Activated CD8-positive, alpha-beta memory T cell treated with anti-CD3 and anti-CD28 coated beads, Interleukin-2, amount 50 U/mL, for 4 hours (primary cell): Measurements from ENCODE around the gene S100A13.
"Not testable (repeated sequence)": the region's sequence is repeated elsewhere in the genome, so short reads cannot be mapped to it uniquely, and the experiment has no call there.

ENCODE experiments used
- DNase-seq: peaks from one replicate; pipeline ENCODE4 v3.0.0-alpha.2; 2020

S100A13 gene

DNA sequence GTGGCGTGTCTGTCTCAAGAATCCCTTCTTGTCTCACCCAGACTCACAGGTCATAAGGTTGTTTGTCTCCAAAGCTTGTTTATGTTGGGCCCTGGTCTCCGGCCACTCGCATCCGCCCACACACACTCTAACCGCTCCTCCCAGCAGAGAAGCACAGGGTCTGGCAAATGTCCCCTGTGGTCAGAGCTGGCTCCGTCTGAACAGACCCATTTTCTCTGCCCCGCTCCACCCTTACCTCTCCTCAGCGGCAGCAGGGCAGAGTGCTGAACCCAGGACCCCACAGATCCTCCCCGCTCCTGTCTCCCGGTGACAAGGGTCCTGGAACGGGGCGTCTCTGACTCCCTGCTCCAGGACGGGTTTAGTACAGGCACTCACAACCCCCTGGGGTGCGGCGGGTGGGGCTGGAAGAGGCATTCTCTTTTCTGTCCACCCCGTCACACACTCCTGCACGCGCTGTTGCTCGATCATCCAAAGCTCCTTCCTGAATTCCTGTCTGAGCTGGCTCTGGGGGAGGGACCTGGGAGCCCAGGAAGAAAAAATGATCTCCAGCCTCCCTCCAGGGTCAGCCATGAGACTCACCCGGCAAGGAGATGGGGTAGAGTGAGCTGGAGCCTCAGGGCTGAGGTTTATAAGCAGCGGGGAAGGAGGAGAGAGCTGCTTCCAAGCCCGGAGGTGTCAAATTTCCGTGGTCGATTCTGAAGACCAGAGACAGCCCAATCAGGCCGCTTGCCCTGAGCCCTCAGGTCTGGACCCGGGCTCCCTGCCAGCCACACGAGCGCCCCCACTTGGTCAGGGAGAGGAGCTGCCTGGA lies at the start of gene S100A13:
TSS of gene S100A13 (minus strand) at position 602 of the 811 bp plus-strand sequence. CDS start 1,033 bp downstream, outside the sequence.
- no peak for DNase-seq

DNA sequence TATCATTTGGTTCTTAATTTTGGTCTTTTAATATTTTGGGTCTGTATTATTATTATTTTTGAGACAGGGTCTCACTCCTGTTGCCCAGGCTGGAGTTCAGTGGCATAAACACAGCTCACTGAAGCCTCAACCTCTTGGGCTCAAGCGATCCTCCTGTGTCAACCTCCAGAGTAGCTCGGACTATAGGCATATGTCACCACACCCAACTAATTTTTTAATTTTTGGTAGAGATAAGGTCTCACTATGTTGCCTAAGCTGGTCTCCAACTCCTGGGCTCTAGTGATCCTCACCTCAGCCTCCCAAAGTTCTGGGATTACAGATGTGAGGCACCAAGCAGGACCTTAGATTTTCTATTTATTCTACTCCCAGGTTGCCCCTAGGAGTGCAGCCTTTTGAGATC lies 46.2 kb upstream of the S100A13 start:
- DNase-seq, result no peak

DNA sequence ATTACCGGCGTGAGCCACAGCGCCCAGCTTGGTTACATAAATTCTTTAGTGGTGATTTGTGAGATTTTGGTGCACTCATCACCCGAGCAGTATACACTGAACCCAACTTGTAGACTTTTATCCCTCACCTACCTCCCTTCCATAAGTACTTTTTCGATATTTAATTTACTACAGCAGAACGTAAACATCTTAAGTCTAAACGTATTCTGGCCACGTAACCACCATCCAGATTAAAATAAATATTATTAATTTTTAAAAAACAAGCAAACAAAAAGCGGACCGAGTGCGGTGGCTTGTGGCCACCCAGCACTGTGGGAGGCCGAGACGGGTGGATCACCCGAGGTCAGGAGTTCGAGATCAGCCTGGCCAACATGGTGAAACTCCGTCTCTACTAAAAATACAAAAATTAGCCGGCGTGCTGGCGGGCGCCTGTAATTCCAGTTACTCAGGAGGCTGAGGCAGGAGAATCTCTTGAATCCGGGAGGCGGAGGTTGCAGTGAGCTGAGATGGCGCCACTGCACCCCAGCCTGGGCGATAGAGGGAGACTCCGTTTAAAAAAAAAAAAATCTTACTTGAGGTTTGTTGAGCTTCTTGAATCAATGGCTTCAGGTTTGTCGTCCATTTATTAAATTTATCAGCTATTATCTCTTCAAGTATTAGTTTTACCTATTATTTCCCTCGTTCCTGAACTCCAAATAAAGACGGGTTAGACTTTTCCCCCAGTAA lies 44.5 kb upstream of the S100A13 start:
- peak; percentile 42 for DNase-seq

DNA sequence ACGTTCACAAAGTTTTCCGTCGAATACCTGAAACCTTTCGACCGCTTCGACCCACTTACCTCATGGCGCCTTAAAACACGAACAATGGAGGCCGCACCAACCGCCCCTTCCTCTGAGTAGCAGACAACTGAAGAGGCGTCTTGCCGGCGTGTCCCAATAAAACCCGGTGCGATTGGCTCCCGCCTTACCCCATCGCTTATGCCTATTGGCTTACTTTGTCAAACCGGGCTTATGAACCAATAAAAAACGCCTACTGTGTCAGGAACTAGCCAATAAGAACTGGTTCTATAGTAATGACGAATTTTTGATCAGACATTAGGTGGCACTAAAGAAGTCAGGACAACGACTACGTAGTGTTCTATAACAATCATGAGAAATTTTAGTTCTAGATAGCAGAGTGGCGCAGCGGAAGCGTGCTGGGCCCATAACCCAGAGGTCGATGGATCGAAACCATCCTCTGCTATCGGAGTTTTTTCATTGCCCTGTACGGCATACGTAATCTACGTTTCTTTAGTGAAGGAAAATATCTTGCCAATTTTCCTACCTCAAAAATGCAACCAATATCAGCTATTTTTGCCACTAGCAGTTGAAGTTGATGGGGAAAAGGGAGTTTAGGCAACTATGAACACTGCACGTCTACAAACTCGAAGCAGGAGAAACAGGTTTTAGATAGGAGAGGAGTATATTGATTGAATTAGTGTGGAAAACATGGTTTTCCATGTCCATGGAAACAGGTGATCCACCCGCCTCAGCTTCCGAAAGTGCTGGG lies 43.7 kb upstream of the S100A13 start, which contains the start of gene ILF2:
TSS of gene ILF2 (minus strand) at position 135 of the 769 bp plus-strand sequence. CDS start at position 64, 71 bp downstream.
- DNase-seq, result peak; percentile 97

DNA sequence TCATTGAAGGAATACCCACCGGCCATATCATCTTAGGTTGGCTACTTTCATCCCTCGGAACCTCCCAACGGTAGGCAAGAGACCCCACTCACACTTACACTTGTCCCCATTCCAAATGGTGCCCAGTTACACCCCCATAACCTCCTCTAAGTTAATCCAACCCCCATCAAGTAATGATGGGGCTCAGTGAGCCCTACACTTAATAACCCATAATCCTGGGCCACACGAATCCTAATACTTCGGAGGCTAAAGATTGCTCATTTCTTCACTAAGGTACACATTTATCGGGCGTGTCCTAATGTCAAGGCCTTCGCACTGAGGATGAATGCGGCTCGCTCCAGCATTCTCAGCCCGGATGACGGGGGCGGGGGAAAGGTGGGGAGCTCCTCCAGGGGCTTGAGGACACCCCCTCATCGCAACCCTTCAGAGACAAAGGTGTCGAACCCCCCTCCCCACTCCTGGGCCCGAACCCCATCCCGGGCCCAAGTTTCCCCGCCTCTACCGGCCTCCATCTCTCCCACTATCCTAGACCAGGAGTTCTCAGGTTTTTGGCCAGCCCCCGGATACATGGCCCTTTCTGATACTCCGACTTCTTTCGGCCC lies 43.1 kb upstream of the S100A13 start:
- peak; percentile 35 for DNase-seq

DNA sequence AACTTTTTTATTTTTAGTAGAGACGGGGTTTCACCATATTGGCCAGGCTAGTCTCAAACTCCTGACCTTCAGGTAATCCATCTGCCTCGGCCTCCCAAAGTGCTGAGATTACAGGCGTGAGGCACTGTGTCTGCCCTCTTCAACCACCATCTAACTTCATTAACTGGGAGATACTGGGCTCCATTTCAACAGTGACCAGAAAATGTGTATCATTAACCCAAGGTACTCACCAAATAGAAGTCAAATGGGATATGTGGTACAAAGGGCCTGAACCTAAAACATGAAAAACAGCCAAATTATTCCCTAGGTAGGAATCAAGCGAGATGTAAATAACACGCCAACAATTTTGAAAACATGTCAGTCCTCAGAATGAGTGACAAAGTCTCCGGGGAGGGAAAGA lies 42.3 kb upstream of the S100A13 start:
- DNase-seq, result no peak

DNA sequence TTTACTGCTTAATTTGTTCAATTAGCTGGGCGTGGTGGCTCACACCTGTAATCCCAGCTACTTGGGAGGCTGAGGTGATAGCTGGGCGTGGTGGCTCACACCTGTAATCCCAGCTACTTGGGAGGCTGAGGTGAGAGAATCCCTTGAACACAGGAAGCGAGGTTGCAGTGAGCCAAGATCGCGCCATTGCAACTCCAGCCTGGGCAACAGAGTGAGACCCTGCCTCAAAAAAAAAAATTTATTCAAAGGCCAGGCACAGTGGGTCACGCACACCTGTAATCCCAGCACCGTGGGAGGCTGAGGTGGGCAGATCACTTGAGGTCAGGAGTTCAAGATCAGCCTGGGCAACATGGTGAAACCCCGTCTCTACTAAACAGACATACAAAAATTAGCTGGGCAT lies 41.4 kb upstream of the S100A13 start:
- DNase-seq, result not testable (repeated sequence)

DNA sequence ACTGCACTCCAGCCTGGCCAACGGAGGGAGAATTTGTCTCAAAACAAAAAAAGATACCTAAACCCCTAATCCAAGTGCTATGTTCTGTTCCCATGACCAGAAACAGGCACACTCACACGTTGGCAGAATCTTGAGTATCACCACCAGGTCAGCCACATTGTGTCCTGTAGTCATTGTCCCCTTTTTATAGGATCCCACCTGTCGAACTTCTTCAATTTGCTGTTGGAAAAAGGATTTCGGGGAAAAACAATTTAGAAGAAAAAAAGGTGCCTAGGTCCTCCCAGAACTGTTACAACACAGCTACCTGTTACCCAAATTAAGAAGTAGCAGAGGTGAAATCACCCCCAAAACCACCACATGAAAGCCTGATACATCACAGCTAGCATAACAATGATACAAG lies 40.1 kb upstream of the S100A13 start:
- no peak for DNase-seq

DNA sequence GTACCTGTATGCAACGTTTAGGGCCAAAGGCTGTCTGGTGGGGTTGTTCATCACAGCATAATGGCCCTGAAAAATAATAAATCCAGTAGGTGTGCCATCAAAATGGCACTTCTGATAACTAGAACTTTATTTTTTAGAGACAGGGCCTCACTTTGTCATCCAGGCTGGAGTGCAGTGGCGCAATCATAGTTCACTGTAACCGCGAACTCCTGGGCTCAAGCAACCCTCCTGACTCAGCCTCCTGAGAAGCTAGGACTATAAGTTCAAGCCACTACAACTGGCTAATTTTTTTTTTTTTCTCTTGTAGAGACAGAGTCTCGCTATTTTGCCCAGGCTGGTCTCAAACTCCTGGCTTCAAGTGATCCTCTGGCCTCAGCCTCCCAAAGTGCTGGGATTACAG lies 35.9 kb upstream of the S100A13 start:
- DNase-seq, result no peak

DNA sequence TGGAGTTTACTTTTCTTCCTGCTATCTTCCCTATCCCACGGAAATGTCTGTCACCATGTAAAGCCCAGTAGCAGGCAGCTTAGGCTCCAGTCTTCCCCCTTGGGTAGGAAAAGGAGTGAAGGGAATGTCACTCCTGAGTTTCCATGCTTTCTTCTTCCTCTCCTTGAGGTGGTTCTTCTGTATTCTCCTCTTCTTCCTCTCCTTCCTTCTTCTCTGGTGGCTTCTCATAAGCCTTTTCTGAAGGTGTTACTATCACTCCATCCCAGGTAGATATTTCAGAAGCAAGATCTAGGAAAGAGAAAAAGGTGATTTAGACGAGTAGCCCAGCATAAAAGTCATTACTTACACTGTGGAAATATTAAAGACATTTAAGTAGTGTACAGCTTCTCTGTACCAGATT lies 35.0 kb upstream of the S100A13 start:
- DNase-seq, result no peak

DNA sequence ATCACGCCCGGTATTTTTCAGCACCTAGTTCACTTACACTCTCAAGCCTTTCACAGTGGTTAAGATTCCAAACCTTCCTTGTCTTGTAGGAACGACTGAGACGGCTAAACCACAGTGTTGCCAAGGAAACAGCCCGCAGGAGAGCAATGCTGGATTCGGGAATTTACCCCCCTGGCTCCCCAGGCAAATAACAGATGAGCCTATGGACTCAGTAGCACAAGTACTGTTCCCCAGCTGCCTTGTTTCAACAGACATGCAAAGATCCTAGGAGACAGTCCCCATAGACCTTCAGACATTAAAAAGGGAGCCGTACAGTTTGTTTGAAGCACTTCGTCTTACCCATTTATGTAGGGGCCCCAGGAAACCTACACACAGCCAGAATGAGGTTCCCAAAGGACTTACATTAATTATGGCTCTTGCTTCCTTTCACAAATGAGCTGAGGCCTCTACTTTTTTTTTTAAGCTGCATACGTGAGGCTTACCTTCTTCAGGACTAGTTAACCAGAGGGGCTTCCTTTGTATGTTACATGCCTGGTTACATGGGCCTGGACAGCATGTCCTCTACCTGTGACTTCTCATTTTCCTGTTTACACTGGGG lies 33.9 kb upstream of the S100A13 start:
- no peak for DNase-seq

DNA sequence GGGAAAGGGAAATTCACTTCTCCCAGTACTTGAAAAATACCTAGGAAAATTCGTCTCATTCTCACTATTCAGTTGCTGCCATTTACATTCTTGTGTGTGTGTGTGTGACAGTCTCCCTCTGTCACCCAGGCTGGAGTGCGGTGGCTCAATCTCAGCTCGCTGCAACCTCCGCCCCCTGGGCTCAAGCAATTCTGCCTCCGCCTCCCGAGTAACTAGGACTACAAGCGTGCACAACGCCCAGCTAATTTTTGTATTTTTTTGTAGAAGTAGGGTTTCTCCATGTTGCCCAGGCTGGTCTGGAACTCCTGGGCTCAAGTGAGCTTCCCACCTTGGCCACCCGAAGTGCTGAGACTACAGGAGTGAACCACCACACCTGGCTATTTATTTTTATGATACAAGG lies 32.4 kb upstream of the S100A13 start:
- DNase-seq, result no peak

DNA sequence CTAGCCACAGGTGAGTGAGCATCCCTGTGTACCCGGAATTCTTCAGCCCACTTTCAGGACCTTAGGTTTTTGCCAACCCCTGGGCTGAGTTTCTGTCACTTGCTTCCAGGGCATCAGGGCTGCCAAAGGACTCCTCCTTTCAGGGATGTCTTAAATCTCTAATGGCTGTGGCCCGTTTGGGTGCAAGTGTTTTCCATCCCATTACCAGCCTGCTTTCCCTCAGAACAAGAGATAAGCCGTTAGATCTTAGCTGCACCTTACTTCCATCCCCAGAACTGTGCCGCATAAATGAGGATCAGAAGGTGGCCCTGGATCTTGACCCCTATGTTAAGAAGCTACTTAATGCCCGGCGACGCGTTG lies 31.9 kb upstream of the S100A13 start:
- no peak for DNase-seq

DNA sequence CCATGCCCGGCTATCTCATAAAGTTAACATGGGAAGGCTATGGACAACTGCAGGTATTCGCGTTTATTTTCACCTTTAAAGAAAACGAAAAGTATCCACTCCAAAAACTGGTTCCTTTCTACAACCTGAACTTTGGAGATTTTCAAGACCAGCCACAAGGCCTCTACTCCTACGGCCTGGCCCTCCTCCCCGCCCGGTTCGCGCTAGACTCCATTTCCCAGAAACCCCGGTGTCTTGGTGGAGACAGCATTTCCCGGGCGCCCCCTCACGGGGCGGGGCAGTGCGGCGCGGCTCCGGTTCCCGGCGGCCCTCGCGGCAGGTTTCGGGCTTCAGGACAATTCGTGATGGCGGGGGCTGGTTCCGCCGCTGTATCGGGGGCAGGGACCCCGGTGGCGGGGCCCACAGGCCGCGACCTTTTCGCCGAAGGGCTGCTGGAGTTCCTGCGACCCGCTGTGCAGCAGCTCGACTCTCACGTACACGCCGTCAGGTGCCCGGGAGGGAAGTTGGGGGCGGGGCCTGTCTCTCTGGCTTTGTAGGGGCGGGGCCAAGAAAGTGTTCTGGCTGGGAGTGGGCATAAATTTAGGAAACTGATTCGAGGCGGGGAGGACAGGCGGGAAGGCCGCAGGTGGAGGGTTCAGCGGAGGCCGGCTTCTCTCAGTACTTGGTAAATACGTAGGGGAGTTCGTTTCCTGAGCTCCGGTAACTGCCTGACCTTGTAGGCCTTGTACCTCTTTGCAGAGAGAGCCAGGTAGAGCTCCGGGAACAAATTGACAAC lies 31.3 kb upstream of the S100A13 start, which contains the start of gene SNAPIN:
TSS of gene SNAPIN (plus strand) at position 304 of the 775 bp plus-strand sequence. CDS start at position 345, 41 bp downstream.
- peak; percentile 90 for DNase-seq

DNA sequence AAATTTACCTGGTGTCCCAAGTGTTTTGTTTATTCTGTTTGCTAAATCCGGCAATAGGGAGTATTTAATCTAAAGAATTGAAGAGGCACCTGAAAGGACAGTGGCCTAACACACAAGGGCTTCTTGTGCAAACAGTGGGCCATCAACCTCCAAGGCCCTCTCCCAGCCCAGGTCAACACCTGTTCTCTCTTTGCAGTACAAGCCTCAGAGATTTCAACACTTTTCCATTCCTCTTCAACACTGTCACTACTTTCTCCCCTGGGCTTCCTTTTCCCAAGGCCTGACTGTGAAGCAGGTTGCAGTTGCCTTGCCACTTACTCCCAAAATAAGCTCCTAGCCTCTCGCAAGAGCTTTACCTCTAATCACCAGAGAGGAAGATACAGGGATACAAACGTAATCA lies 28.0 kb upstream of the S100A13 start:
- no peak for DNase-seq

DNA sequence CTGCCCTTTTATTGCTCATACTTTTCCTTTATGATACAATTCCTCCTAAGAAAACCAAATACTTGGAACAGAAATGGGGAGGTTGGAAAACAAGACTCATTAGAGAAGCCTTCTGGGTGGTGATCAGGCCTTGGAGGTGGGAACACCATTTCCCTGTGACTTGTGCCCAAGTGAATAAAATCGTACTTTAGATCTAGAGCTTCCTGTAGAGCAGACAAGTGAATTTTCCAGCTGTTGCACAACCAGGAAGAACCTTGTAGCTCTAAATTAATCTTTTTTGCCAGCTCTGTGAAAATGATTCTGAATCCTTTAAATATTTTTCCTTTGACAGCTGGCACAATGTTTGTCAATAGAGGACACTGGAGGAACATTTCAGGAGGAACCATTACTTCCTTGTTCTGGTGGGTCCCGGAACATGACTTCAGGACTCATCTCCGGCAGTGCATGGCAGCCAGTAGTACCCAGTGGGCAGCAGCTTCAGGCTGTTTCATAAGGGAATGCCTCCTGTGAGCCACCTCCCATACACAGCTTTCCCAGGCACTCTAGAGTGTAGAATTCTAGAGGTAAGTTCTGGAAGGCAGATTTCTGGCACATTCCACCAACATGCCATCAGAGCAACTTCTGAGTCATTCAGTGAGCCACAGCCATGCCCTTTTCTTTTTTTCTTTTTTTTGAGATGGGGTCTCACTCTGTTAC lies 25.6 kb upstream of the S100A13 start:
- no peak for DNase-seq

DNA sequence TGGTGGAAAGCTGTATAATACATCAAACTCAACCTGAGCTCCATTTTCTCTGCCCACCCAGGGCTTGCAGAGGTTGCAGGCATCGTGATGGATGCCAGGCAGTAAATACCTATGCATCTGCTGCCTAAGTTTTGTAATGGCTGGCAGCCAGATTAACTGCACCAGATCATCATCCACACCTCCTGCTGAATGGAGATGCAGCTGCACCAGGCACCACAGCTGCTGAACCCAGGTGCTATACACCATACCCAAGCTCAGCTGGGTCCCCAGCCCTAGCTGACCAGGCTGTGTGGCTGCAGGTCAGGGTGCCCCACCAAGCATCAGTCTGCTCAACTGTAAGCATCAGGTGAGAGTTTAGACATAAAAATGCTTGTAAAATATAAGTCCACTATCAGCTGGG lies 24.5 kb upstream of the S100A13 start:
- DNase-seq, result no peak

DNA sequence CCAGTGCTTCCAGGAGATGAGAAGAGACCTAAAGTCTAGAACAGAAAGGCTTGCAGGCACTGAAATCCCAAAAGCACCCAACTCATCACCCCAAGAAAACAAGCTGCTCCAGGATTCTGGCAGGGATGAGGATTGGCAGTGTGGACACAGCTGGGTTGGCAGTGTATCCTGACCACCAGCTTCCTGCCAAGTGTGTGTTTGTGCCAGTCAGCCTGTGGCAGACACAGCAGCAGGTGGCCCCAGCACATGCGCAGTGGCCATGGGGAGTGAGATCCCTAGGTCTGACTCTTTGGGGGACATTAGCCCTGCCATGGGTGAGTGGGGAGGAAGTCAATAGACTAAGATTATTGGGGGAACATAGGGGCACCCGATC lies 22.5 kb upstream of the S100A13 start:
- DNase-seq, result no peak

DNA sequence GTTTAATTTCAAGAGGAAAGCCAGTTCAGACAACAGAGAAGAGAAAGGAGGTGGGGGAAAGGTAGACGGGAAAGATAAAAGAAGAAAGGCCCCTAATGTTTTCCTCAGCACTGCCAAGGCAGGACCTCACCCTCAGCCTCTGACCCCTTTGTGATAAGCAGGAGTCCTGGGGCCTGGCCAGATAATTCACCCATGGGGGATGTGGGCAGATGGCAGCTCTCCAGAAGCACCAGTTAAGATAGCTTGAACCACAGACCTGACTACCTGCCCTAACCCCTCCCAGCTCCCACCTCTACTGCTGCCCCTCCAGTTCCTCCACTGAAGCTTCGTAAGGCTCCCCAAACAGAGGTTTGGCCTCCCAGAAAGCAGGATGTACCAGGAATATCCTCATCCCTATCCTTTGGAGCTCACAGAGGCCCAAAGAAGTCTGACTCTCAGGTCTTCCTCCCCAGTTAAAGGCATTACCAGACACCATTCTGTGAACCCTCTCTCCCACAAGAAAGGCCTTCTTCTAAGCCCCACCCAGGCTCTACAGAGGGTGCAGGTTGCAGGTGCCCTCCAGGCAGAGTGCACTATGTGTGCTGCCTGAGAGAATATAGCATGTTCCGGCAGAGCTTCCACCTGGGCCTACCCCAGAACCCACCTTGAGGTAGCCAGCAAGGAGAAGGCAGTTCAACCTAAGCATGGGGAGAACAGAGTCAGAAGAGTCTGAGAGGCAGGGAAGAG lies 22.0 kb upstream of the S100A13 start:
- DNase-seq, result no peak

DNA sequence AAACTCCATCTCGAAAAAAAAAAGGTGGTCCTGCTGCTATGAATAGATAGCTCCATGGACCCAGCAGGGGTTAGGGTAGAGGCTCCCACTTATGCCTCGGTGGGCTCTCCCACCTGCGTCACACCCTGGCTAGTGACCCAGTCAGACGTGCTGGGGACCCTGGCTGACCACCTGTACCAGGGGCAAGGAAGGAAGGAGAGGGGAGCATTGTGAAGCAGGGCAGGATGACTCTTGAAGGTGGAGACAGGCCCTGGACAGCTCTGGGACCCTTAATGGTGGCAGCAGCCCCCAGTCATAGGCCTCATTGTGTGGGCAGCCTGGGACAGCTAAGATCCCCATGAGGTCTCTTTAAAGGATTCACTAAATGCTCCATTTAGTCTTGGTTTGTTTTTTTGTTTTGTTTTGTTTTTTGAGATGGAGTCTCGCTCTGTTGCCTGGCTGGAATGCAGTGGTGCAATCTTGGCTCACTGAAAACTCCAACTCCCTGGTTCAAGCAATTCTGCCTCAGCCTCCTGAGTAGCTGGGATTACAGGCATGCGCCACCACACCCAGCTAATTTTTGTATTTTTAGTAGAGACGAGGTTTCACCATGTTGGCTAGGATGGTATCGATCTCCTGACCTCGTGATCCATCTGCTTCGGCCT lies 20.8 kb upstream of the S100A13 start:
- DNase-seq, result no peak
